Stimulated activated CD4-positive, alpha-beta T cell treated with anti-CD3 and anti-CD28 coated beads, TNF-alpha, amount 100 ng/mL, for 1 hour (primary cell): ENCODE results near the gene PWWP2B.

ENCODE experiments used
- DNase-seq, 3 donors: peaks; one replicate each; pipeline ENCODE4 v3.0.0-alpha.2; 2020; ENCODE audit warnings: low read depth in 3 of 3, low spot score in 1 of 3

The PWWP2B gene

DNA sequence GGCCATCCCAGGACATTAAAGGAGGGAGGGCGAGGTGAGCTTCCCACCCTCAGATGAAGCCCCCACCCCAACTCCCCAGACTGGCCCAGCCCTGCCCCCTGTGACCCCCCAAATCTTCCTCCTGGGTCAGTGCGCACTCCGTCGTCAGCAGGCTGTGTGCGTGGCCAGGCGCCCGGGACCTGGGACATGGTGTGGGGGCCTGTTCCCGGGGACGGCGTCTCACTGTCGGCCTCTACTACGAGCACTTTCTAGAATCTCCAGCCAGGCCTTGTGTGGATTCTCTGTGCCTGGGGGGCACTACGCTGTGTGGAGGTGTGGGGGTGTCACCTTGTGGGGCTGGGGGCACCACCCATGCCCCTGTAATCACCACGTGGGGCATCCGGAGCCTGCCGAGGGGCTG is 9.8 kb downstream of the PWWP2B start:
- no peak for DNase-seq

DNA sequence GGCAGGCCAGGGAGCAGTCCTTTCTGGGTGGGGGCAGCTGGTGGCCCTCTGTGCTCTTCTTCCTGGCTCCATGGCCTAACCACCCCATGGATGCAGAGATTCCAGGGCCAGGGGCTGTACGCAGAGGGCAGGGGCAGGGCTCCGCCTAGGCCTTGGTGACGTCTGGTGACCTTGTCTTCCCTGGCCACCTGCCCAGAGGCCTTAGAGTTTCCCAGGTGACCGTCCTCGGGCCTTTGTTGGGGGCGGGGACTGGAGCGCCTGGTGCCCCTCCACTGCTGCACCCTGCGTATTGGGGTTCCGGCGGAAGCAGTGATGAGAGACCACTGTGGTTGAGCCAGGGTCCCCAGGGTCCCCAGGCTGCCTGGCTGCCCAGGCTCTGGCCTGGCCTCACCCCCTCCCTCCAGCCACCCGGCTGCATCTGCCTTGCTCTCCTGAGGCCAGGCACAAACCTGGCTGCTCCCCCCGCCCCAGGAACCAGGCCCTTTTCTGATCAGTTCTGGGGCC is 10.3 kb downstream of the PWWP2B start:
- DNase-seq = no peak

GRCh38 chr10:132407846-132408278 is 10.9 kb downstream of the PWWP2B start:
- DNase-seq = no peak

- no peak for DNase-seq
These were observed 11.4 kb downstream of the PWWP2B start for GRCh38 chr10:132408367-132408781.

GRCh38 chr10:132408823-132409666 is 12.0 kb downstream of the PWWP2B start:
- DNase-seq = no peak

- no peak for DNase-seq
These were observed 12.6 kb downstream of the PWWP2B start for GRCh38 chr10:132409667-132410028.

DNA sequence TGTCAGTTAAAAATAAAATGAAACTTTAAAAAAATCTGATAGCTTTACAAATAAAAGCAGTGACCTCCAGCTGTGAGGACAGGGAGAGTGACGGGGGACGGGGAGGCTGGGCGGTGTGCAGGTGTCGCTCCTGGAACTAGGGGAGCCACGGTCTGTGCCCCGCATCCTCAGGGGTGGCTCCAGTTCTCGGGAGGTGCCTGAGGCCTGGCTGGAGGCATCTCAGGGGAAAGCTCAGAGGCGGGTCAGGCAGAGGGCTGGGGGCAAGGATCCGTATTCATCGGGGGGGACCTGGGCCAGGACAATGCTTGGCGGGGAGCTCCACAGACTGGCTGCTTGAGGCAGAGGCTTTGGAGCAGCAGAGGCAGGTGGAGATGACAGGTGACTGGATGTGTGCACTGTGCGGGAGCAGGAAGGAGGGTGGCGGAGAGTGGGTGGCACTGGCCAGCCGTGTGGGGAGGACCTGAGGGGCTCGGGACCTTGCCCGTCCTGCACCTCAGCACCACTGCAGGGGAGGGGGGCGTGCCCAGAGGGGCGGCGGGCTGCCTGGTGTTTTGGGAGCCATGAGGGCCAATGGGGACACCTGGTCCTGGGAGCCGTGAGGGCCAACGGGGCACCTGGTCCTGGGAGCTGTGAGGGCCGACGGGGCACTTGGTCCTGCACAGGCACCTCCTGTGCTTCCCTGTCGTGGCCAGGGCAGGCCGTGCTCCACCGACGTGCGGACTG is 13.2 kb downstream of the PWWP2B start:
- DNase-seq = no peak

GRCh38 chr10:132410779-132411532 is 14.0 kb downstream of the PWWP2B start:
- DNase-seq = no peak

DNA sequence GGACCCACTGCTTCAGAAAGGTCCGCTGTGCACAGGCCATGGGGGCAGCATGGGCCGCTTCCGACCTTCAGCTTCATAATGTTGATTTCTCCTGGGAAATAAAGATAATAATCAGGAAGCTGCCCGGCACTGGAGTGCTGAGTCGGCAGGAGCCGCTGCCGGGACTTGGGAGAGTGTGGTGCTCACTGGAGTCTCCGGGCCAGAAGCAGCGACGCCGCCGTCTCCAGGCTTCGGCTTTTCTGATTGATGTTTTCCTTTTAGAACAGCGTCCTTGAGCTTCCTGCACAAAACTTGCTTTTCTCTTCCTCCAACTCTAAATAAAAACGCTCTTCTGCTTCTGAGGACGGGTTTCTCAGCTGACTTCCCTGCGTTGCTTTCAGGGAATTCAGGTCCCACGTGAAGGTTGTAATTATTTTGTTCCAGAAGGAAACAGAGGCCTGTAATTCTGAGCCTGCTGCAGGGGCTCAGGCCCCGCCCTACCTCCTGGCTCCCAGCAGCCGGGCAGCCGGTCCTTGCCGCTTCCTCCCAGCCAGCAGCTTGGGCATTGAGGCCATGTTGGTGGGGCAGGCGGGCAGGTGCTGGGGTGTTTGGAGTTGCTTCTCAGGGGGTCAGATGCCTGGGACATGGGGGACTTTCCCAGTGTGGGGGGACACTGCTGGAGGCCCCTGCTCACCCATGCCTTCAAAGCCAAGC is 14.7 kb downstream of the PWWP2B start:
- no peak for DNase-seq

DNA sequence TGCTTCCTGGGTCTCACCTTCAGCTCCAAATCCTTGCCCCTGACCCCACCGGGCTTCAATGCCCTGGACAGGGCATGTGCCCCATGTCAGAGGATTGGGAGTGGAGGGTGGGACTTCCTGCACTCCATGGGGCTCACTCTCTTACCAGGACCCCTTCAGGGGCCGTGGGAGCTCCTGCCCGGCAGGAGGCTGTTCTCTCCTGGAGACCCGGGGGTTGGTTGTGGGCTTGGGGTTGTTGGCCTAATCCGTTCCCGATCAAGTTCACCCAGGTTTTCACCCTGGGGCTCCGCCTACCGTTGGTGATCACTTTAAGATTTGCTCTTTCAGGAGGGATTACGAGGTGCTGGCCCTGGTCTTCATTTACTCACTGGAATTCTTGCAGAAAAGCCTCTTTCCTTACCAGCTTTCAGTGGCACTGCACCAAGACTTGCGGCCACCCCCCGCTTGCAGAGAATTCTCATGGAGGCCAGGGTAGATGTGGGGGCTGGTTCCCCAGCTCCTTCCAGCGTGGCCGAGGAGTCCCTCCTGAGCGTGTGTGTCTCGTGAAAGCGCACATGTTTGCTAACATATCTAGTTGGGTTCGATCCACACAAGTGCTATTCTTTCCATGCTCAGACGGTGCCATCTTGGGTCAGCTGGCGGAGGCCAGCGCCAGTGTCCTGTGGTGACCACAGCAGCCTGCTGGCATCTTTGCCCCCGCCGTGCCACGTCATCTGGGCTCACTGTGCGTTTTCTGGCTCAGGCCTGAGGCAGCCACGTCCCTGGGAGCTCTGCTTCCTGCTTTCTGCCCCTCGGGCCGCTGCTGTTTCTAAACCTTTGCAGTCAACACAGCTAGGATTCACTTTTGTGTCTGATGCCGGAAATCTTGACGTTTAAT is 15.6 kb downstream of the PWWP2B start:
- no peak for DNase-seq

DNA sequence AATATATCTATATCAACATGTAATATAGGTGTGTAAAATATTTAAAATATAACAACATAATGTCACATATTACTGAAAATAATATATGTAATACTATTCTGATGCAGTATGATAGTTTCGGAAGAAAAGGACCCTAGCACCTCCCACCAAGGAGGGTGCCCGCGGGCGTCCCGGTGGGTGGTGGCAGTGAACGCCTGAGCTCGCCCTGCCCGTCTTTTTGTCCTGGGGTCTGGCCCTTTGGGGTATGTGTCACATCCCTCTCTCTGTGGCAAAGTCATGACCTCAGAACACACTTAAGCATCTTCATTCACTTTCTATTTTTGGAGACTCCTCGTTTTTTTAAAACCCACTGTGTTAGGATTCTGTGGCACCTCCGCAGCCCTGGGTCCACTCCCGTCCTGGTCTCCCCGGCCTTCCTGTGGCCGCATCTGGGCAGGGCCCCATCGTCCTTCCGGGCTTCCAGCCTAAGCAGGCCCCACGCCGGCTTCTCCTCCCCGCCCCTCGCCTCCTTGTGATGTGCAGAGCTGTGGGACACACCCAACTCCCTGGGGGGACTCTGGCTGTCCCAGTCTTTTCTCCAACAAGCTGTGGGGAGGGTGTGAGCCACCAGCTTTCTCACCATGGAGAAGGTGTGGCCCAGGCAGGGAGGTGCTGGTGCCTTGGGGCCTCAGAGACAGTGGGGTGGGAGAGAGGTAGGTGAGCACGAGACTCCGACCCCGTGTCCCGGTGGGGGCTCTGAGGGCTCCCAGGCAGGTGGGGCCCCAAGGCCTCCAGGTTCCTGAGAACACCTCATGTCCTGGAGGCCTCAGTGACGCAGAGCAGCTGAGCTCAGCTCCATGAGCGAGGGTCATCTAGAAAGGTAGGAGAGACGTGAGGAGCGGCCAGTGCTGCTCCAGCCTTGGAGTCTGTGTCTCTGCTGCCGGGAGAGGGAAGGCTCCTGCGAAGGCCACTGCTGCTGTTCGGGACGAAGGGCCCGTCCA is 16.5 kb downstream of the PWWP2B start:
- DNase-seq = no peak

GRCh38 chr10:132414402-132415016 is 17.5 kb downstream of the PWWP2B start:
- no peak for DNase-seq

- DNase-seq = no peak
These were observed 18.3 kb downstream of the PWWP2B start for GRCh38 chr10:132415255-132415654.

DNA sequence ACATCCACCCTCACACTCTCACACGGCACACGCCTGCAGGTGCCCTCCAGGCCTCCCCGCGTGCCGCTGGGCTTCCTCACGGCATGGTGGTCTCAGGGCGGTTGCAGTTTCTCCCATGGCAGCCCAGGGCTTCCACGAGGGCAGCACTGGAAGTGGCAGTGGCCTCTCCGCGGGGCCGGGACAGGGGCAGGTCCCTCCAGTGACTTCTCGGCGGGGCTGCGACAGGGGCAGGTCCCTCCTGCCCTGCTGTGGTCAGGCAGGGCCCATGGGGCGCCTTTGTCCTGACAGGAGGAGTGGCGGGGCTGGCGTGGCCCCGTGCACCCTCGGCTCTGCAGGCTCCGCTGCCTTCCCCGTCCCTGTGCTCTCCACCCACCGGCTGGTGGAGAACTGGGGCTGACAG is 19.0 kb downstream of the PWWP2B start:
- DNase-seq = no peak

DNA sequence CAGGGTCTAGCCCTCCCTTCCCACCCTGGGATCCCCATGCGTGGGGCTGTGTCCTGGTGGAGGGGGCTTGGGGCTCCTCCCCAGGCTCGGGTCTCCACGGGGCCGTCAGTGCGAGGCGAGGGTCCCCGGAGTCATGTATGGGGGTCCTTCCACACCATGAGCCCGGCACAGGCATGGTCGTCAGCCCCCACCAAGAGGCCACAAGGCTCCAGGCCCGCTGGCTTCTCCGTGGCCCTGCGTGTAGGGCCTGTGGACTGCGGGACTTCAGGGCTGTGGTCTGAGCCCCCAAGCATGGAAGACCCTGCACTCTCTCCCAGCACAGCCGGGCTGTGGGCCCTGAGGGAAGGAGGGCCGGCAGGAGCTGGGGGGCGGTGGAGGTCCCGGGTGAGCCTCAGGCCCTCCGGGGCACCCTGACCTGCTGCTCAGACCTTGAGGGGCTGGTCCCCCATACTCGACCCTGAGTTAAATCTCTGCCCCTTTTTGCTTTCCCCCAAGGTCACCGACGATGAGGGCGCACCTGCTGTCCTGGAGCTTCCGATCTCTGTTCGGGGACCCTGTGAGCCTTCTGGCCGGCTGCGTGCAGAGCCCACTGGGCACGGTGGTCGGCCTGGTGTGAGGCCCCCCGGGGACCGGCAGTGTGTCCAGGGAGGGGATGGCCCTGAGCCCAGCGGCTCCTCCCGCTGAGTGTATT is 19.7 kb downstream of the PWWP2B start:
- DNase-seq = no peak

GRCh38 chr10:132417257-132417910 is 20.4 kb downstream of the PWWP2B start:
- no peak for DNase-seq

GRCh38 chr10:132417957-132418441 is 21.0 kb downstream of the PWWP2B start:
- no peak for DNase-seq
